ENCODE measurements around the gene RAPGEF2.

The RAPGEF2 gene

GRCh38 chr4:159287767-159288166 lies 184.9 kb downstream of the RAPGEF2 start:
- DNase-seq (ENCODE audit: insufficient read length, low spot score): no peak
- no peak for TF ChIP-seq CTCF (IDR thresholded peaks at IDR 0.05; ENCODE audit: insufficient read depth, missing control alignments)
- FAIRE-seq: no peak

GRCh38 chr4:159289682-159290081 lies 186.8 kb downstream of the RAPGEF2 start:
- no peak for TF ChIP-seq CTCF (IDR thresholded peaks at IDR 0.05; ENCODE audit: insufficient read depth, missing control alignments)
- DNase-seq (ENCODE audit: insufficient read length, low spot score): no peak
- no peak for FAIRE-seq

- no peak for DNase-seq (ENCODE audit: insufficient read length, low spot score)
- no peak for TF ChIP-seq CTCF (IDR thresholded peaks at IDR 0.05; ENCODE audit: insufficient read depth, missing control alignments)
- FAIRE-seq: no peak
Measured at GRCh38 chr4:159290321-159291030, 187.6 kb downstream of the RAPGEF2 start.

- no peak for DNase-seq (ENCODE audit: insufficient read length, low spot score)
- no peak for FAIRE-seq
- TF ChIP-seq CTCF (IDR thresholded peaks at IDR 0.05; ENCODE audit: insufficient read depth, missing control alignments): no peak
Measured at GRCh38 chr4:159291176-159291575, 188.3 kb downstream of the RAPGEF2 start.

GRCh38 chr4:159292137-159292896 lies 189.4 kb downstream of the RAPGEF2 start:
- no peak for FAIRE-seq
- DNase-seq (ENCODE audit: insufficient read length, low spot score): no peak
- no peak for TF ChIP-seq CTCF (IDR thresholded peaks at IDR 0.05; ENCODE audit: insufficient read depth, missing control alignments)

GRCh38 chr4:159293811-159294515 lies 191.1 kb downstream of the RAPGEF2 start:
- no peak for TF ChIP-seq CTCF (IDR thresholded peaks at IDR 0.05; ENCODE audit: insufficient read depth, missing control alignments)
- DNase-seq (ENCODE audit: insufficient read length, low spot score) (no peak), FAIRE-seq (no peak)

All from D721Med (cell line).